Osteoblast (primary cell): ENCODE data around the gene CISTR. TPM values are rescaled to one million over a fixed set of nuclear protein-coding genes. Genes with fewer than 3 reads are reported as not detected.
A peak's percentile ranks its signal among the peaks of the same experiment; 100 is the strongest.

Experiments used
- DNase-seq: peaks from one replicate; pipeline ENCODE4 v3.0.0; 2011; ENCODE audit warnings: low spot score, mixed read lengths; ENCODE audit not compliant: insufficient read length; ENCODE audit errors: missing footprints
- H2AFZ ChIP-seq: 2 replicates; pipeline ENCODE4 v1.6.0; 2011; ENCODE audit warnings: mild to moderate bottlenecking, low read length
- H3K27ac ChIP-seq: 2 replicates; pipeline ENCODE4 v1.5.1; 2011; ENCODE audit warnings: mild to moderate bottlenecking, low read depth, low read length, moderate library complexity
- H3K27me3 ChIP-seq: 2 replicates; pipeline ENCODE4 v1.6.0; 2012; ENCODE audit warnings: mild to moderate bottlenecking, control low read depth, inconsistent platforms, low read length, moderate library complexity; ENCODE audit not compliant: insufficient read depth
- H3K36me3 ChIP-seq: 2 replicates; pipeline ENCODE4 v1.5.1; 2011; ENCODE audit warnings: mild to moderate bottlenecking, low read length, control low read depth, moderate library complexity; ENCODE audit not compliant: insufficient read depth
- H3K4me1 ChIP-seq: 2 replicates; pipeline ENCODE4 v1.5.1; 2011; ENCODE audit warnings: mild to moderate bottlenecking, low read length, control low read depth, moderate library complexity; ENCODE audit not compliant: insufficient read depth
- H3K4me2 ChIP-seq: 2 replicates; pipeline ENCODE4 v1.6.0; 2011; ENCODE audit warnings: mild to moderate bottlenecking, low read length; ENCODE audit not compliant: insufficient read depth
- H3K4me3 ChIP-seq: fragments of 200-600 bp; sonication (generic); 3 replicates; pipeline ENCODE4 v1.5.1; 2012; ENCODE audit warnings: mild to moderate bottlenecking, low read length, inconsistent platforms; ENCODE audit not compliant: insufficient read depth
- H3K79me2 ChIP-seq: 2 replicates; pipeline ENCODE4 v1.6.0; 2012; ENCODE audit warnings: mild to moderate bottlenecking, low read length, control low read depth, inconsistent platforms; ENCODE audit not compliant: insufficient read depth
- H3K9me3 ChIP-seq: 2 replicates; pipeline ENCODE4 v1.5.1; 2011; ENCODE audit warnings: low read depth, low read length, control low read depth
- H4K20me1 ChIP-seq: 2 replicates; pipeline ENCODE4 v1.6.0; 2012; ENCODE audit warnings: mild to moderate bottlenecking, low read length, control low read depth; ENCODE audit not compliant: insufficient read depth
- total RNA-seq: library from RNA; depleted of rRNA; stranded (reverse); fragments of >200 nt; gene quantifications from 2 replicates; pipeline ENCODE4 v1.2.3, GENCODE V29; 2012
- TF ChIP-seq, protein P1 (sequence below): IDR thresholded peaks from 2 replicates; pipeline ENCODE4 v1.5.1; 2011; ENCODE audit warnings: mild to moderate bottlenecking, low read depth, low read length, moderate library complexity; ENCODE audit errors: extremely low read depth

Gene CISTR
- total RNA-seq, 1 donor, result not detected

GRCh38 chr12:53754188-53754585 is 2.4 kb upstream of the CISTR start:
- Histone ChIP-seq H3K4me1 (peaks cover 14% of the 10 kb centered on the region), H3K27me3 (peaks cover 91% of the 10 kb centered on the region), H3K36me3 (no peaks in the 10 kb centered on the region), H3K9me3 (no peaks in the 10 kb centered on the region), H4K20me1 (no peaks in the 10 kb centered on the region), H3K4me3 (no peak overlapping the region), H3K27ac (no peak overlapping the region), H3K79me2 (no peaks in the 10 kb centered on the region), H2AFZ (no peak overlapping the region), H3K4me2 (no peak overlapping the region)
- TF ChIP-seq, protein P1, sequence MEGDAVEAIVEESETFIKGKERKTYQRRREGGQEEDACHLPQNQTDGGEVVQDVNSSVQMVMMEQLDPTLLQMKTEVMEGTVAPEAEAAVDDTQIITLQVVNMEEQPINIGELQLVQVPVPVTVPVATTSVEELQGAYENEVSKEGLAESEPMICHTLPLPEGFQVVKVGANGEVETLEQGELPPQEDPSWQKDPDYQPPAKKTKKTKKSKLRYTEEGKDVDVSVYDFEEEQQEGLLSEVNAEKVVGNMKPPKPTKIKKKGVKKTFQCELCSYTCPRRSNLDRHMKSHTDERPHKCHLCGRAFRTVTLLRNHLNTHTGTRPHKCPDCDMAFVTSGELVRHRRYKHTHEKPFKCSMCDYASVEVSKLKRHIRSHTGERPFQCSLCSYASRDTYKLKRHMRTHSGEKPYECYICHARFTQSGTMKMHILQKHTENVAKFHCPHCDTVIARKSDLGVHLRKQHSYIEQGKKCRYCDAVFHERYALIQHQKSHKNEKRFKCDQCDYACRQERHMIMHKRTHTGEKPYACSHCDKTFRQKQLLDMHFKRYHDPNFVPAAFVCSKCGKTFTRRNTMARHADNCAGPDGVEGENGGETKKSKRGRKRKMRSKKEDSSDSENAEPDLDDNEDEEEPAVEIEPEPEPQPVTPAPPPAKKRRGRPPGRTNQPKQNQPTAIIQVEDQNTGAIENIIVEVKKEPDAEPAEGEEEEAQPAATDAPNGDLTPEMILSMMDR, result no peak
- no peak for DNase-seq

DNA sequence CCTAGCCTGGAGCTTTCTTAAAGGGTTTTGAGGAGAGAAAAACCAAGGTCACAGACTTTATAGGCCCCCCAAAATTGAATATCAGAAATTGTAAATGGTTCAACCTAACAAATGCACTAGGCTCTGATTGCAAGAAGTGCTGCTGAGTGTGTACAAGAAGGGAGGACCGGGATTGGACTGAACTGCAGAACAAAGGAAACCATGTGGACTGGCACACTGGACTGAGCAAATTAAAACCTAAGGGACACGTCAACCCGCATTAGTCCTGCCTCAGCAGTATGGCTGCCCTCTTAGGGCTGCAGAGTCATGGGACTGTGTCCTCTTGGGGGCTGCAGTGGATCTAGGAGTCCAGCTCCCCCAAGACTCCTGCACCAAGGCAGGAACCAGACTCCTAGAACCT is 842 bp upstream of the CISTR start:
- no peak for DNase-seq
- H3K27ac ChIP-seq, result no peak overlapping the region
- H2AFZ ChIP-seq, result no peak overlapping the region
- TF ChIP-seq, protein P1, result no peak
- H3K9me3 ChIP-seq, result no peaks in the 10 kb centered on the region
- H3K79me2 ChIP-seq, result no peaks in the 10 kb centered on the region
- no peak overlapping the region for H3K4me2 ChIP-seq
- H3K36me3 ChIP-seq, result no peaks in the 10 kb centered on the region
- H3K4me3 ChIP-seq, result no peak overlapping the region
- H3K27me3 ChIP-seq, result peaks cover 91% of the 10 kb centered on the region
- peaks cover 14% of the 10 kb centered on the region for H3K4me1 ChIP-seq
- no peaks in the 10 kb centered on the region for H4K20me1 ChIP-seq

DNA sequence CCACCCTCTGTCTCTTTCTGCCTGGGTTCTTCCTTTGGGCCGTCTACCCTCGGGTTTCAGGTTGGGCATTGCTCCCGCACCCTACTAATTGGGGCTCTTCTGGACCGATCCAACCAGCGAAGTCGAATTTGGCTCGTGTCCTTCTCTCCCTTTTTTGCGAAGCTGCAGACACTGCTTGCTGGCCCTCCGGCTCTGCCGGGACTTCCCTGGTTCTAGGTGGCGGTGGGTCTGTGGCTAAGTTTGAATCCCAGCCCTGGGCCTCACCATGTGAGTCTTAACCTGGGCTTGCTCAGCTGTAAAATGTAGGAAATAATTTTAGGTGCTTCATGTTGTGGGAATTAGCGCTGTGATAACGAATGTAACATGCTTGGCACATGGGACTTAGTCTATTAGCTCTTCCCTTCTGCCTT is 418 bp upstream of the CISTR start:
- H3K4me1 ChIP-seq, result peaks cover 14% of the 10 kb centered on the region
- H4K20me1 ChIP-seq, result no peaks in the 10 kb centered on the region
- TF ChIP-seq, protein P1, result no peak
- H3K27me3 ChIP-seq, result peaks cover 91% of the 10 kb centered on the region
- no peaks in the 10 kb centered on the region for H3K79me2 ChIP-seq
- DNase-seq, result no peak
- H3K36me3 ChIP-seq, result no peaks in the 10 kb centered on the region
- no peak overlapping the region for H3K27ac ChIP-seq
- H3K4me3 ChIP-seq, result no peak overlapping the region
- no peaks in the 10 kb centered on the region for H3K9me3 ChIP-seq
- no peak overlapping the region for H2AFZ ChIP-seq
- H3K4me2 ChIP-seq, result no peak overlapping the region

- no peaks in the 10 kb centered on the region for H3K79me2 ChIP-seq
- TF ChIP-seq, protein P1, result no peak
- H3K27me3 ChIP-seq, result peaks cover 91% of the 10 kb centered on the region
- H3K27ac ChIP-seq, result no peak overlapping the region
- no peaks in the 10 kb centered on the region for H4K20me1 ChIP-seq
- peak overlapping the region; percentile 66 for H3K4me2 ChIP-seq
- H3K36me3 ChIP-seq, result no peaks in the 10 kb centered on the region
- DNase-seq, result no peak
- H3K4me3 ChIP-seq, result peak overlapping the region; percentile 60
- H2AFZ ChIP-seq, result peak overlapping the region; percentile 76
- H3K4me1 ChIP-seq, result peaks cover 17% of the 10 kb centered on the region
- H3K9me3 ChIP-seq, result no peaks in the 10 kb centered on the region
Measured at GRCh38 chr12:53750812-53751335, 905 bp downstream of the CISTR start.
